Smooth muscle cell (in vitro differentiated cells): ENCODE results near the gene GRPEL1. TPM values are rescaled to one million over a fixed set of nuclear protein-coding genes. Genes with fewer than 3 reads are reported as not detected.

Experiments used
- DNase-seq: peaks from one replicate; lab custom pipeline; 2025; ENCODE audit not compliant: unreplicated experiment; lab: John Stamatoyannopoulos, UW
- H2AFZ ChIP-seq: fragments of 200-600 bp; sonication (generic); 2 replicates; pipeline ENCODE4 v1.6.0; 2016; ENCODE audit warnings: antibody characterized with exemption, low read depth, mild to moderate bottlenecking
- H3F3A ChIP-seq: fragments of 200-600 bp; sonication (generic); 2 replicates; pipeline ENCODE4 v1.6.0; 2017; ENCODE audit warnings: antibody characterized with exemption, low read depth
- H3K27ac ChIP-seq: fragments of 200-600 bp; sonication (generic); 2 replicates; pipeline ENCODE4 v1.5.1; 2016; ENCODE audit warnings: low read depth, mild to moderate bottlenecking
- H3K27me3 ChIP-seq: fragments of 200-600 bp; sonication (generic); 2 replicates; pipeline ENCODE4 v1.6.1; 2016; ENCODE audit warnings: low read depth, mild to moderate bottlenecking
- H3K36me3 ChIP-seq: fragments of 200-600 bp; sonication (generic); 2 replicates; pipeline ENCODE4 v1.5.1; 2016; ENCODE audit warnings: low read depth
- H3K4me1 ChIP-seq: fragments of 200-600 bp; sonication (generic); 2 replicates; pipeline ENCODE4 v1.5.1; 2016; ENCODE audit warnings: low read depth
- H3K4me2 ChIP-seq: fragments of 200-600 bp; sonication (generic); 2 replicates; pipeline ENCODE4 v1.6.0; 2016; ENCODE audit warnings: mild to moderate bottlenecking
- H3K4me3 ChIP-seq: fragments of 200-600 bp; sonication (generic); 2 replicates; pipeline ENCODE4 v1.5.1; 2016; ENCODE audit warnings: mild to moderate bottlenecking
- H3K79me2 ChIP-seq: fragments of 200-600 bp; sonication (generic); 2 replicates; pipeline ENCODE4 v1.6.0; 2016; ENCODE audit warnings: low read depth, mild to moderate bottlenecking
- H3K9ac ChIP-seq: fragments of 200-600 bp; sonication (generic); 2 replicates; pipeline ENCODE4 v1.6.0; 2016; ENCODE audit warnings: low read depth
- H3K9me3 ChIP-seq: fragments of 200-600 bp; sonication (generic); replicated peaks from 2 replicates; pipeline ENCODE4 v1.5.1; 2016; ENCODE audit warnings: low read depth
- H4K20me1 ChIP-seq: fragments of 200-600 bp; sonication (generic); 2 replicates; pipeline ENCODE4 v1.6.0; 2016; ENCODE audit warnings: low read depth
- CTCF ChIP-seq: fragments of 200-600 bp; sonication (generic); IDR thresholded peaks from 2 replicates; pipeline ENCODE4 v1.5.1; 2017; ENCODE audit warnings: borderline replicate concordance, mild to moderate bottlenecking, antibody characterized with exemption; ENCODE audit not compliant: insufficient read depth, poor library complexity, severe bottlenecking
- WGBS: methylation state at CpG from one replicate; pipeline ENCODE4 v1.1.7; 2016; ENCODE audit warnings: low lambda C conversion rate; 5-methylcytosine and 5-hydroxymethylcytosine counted together
- polyA plus RNA-seq: library from polyadenylated mRNA; unstranded; fragments of >200 nt; fragmentation: Nextera tagmentation; extraction: Ambion mirVana; gene quantifications from 2 replicates; pipeline ENCODE4 v1.2.1, GENCODE V29; 2016
- total RNA-seq: library from RNA; depleted of rRNA; stranded (reverse); fragments of >200 nt; gene quantifications from 2 replicates; pipeline ENCODE4 v1.2.3, GENCODE V29; 2014

Gene GRPEL1
- total RNA-seq (18.6 and 26.0 TPM in 2 replicates), polyA plus RNA-seq (40.6 and 48.2 TPM in 2 replicates)

DNA sequence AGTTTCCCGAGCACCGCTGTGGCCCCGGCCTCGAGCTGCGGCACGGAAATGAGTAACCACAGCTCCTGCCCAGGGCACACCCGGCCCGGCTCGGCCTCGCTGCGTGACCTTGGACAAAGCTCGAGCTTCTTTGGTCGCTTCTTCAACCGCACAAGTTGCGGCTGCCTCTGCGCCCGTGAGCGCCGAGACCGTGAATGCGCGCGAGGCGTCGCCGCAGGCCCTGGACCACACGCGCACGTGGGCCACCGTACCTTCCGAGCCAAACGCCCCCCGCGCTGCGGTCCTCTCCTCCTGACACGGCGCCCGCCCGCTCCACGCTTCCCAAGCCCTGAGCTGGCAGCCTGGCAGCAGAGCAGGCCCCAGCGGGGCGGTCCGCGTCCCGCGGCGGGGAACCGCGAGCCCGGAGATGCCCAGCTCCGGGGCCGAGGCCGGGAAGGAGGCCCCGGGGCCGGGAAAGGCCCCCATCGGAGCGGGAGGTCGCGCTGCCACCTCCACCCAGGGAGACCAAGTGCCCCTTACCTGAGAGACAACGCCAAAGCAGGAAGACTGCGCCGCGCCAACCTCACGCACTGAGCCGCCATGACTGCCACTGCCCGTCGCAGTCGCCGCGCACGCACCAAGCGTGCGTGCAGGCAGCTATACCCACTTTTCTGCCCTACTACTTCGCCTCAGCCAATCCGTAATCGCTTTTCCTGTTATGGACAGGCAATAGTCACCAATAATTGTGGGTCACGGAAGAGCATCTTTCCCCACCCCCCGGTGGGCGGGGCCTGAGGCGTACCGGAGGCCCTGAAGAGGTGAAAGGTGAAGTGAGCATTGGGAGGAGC, at the start of gene GRPEL1:
GRPEL1 (minus strand) TSS at position 613 of the 827 bp plus-strand sequence; CDS start at position 581, 32 bp downstream.
- H4K20me1 ChIP-seq: peaks cover 34% of the 10 kb centered on the region
- H3K9ac ChIP-seq: peak within 1 kb of the TSS; percentile 81
- H3K4me1 ChIP-seq: peaks cover 17% of the 10 kb centered on the region
- peak within 1 kb of the TSS; percentile 72 for H3K27ac ChIP-seq
- H3K4me3 ChIP-seq: peak within 1 kb of the TSS; percentile 76
- peak within 1 kb of the TSS; percentile 92 for H2AFZ ChIP-seq
- no peaks in the 10 kb centered on the region for H3F3A ChIP-seq
- peak; percentile 98 for DNase-seq
- peaks cover 7% of the 10 kb centered on the region for H3K36me3 ChIP-seq
- H3K79me2 ChIP-seq: peaks cover 34% of the 10 kb centered on the region
- under 1% methylated on average over 77 of the region's 81 CpGs for WGBS
- no peaks in the 10 kb centered on the region for H3K9me3 ChIP-seq
- peak within 1 kb of the TSS; percentile 94 for H3K4me2 ChIP-seq
- no peaks in the 10 kb centered on the region for H3K27me3 ChIP-seq
- no peak for TF ChIP-seq CTCF

DNA sequence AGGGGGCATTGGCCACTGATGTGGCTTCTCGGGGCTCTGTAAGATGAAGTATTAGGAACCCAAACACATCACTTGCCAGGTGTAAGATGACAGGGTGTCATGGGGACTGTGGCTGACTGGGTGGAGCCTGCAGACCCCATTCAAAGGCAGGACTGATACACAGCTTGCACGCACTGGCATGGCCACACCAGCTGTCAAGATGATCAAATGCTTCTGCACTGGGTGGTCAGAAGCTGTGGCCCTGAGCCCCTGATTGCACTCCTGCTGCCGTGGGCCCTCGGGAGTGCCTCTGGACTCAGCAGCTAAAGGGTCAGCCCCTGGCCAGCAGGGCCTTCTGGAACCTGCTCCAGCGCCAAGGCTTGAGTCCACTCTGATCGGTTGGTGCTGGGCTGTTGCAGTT, 48.8 kb upstream of the GRPEL1 start:
- Histone ChIP-seq H3K9ac (no peak overlapping the region), H3K4me1 (no peaks in the 10 kb centered on the region), H3K4me3 (no peak overlapping the region), H3K27me3 (no peaks in the 10 kb centered on the region), H2AFZ (no peak overlapping the region), H3K79me2 (no peaks in the 10 kb centered on the region), H3K36me3 (no peaks in the 10 kb centered on the region), H4K20me1 (no peaks in the 10 kb centered on the region), H3K4me2 (no peak overlapping the region), H3F3A (no peaks in the 10 kb centered on the region), H3K27ac (no peak overlapping the region), H3K9me3 (no peaks in the 10 kb centered on the region)
- WGBS: 93% methylated on average over 6 of the region's 6 CpGs
- no peak for TF ChIP-seq CTCF
- DNase-seq: no peak

DNA sequence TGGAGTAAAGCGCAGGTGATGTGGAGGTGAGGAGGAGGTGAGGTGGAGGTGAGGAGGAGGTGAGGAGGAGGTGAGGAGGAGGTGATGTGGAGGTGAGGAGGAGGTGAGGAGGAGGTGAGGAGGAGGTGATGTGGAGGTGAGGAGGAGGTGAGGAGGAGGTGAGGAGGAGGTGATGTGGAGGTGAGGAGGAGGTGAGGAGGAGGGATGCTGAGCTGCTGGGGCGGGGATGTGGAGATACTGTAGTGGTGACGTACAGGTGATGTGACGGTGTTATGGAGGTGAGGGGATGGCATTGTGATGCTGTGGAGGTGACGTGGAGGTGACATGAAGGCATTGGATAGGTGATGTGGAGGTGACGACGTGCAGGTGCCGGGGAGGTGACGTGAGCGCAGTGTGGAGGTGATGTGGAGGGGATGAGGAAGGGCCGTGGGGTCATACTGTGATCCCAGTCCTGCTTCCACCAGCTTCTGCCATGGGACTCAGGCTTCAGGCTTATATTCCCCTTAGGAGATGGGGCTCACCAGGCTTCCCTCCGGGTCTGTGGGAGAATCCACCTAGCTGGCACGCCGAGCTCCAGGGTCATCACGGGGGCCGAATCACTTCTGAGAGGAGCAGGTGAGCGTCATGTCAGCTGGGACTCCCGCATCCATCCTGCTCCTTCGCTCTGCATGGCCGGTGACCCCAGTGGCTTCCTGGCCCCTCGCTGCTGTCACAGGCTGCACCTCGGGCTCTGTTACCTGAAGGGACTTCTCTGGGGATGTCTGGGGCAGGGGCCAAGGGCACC, 47.9 kb upstream of the GRPEL1 start:
- DNase-seq: no peak
- Histone ChIP-seq H3K9me3 (no peaks in the 10 kb centered on the region), H3K27ac (no peak overlapping the region), H3K4me3 (no peak overlapping the region), H3K9ac (no peak overlapping the region), H2AFZ (no peak overlapping the region), H4K20me1 (no peaks in the 10 kb centered on the region), H3K4me2 (no peak overlapping the region), H3F3A (no peaks in the 10 kb centered on the region), H3K27me3 (no peaks in the 10 kb centered on the region), H3K79me2 (no peaks in the 10 kb centered on the region), H3K4me1 (no peaks in the 10 kb centered on the region), H3K36me3 (no peaks in the 10 kb centered on the region)
- 91% methylated on average over 21 of the region's 22 CpGs for WGBS
- no peak for TF ChIP-seq CTCF
